Testis (tissue), 2 donors: ENCODE measurements around the gene ARL15.
A peak's percentile ranks its signal among the peaks of the same experiment; 100 is the strongest.

ENCODE experiments used
- CTCF ChIP-seq, 3 experiments: fragments of 450-650 bp in 2 of 3; fragments of 200-600 bp in 1 of 3; sonication (generic) in 1 of 3; IDR thresholded peaks; one replicate each; pipeline ENCODE4 v1.5.1; 2016 to 2019; ENCODE audit warnings: antibody characterized with exemption in 3 of 3, mild to moderate bottlenecking in 2 of 3, moderate library complexity in 1 of 3
- POLR2A ChIP-seq: fragments of 450-650 bp; IDR thresholded peaks from one replicate; pipeline ENCODE4 v1.6.1; 2017; ENCODE audit warnings: antibody characterized with exemption, mild to moderate bottlenecking, moderate library complexity

- TF ChIP-seq POLR2A (no peak), CTCF (IDR thresholded peaks at IDR 0.05) (peak; percentile 24 to 50 (median 43))
Observed at GRCh38 chr5:54243483-54244080, 66.8 kb downstream of the ARL15 start.
